ENCODE results near the gene UBE2L3.
"Not testable (repeated sequence)": the region's sequence is repeated elsewhere in the genome, so short reads cannot be mapped to it uniquely, and the experiment has no call there.

DNA sequence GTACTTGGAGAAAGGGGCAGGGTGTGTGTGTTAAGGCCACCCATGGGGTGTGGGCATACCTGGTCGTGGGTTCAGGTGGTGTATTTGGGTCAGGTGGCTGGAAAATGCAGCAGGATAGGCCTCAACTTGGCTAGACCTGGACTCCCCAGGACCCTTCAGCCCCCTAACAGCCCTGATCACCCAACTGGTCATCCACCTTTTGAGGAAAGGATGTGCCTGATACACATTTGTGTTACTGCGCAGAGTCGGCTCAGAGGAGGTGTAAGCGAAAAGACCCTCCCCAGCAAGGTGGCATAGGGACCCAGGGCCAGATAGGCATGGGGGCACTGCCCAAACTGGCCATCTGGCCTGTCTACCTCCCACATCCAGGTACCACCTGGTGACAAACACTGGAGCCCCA lies 16.2 kb upstream of the UBE2L3 start, which contains the start of gene RIMBP3C:
- TF ChIP-seq POLR2A, POLR2AphosphoS5, TAF1, SPI1 (IDR thresholded peaks at IDR 0.05; ENCODE audit: low read depth, low read length): not testable (repeated sequence)

All from GM12891 (cell line).